GM12873 (cell line): ENCODE measurements around the gene UCKL1.

Experiments used
- TF ChIP-seq, protein P1 (sequence below): IDR thresholded peaks from 2 replicates; pipeline ENCODE4 v1.5.1; 2012; ENCODE audit warnings: low read depth, mild to moderate bottlenecking, moderate library complexity, low read length, control low read depth; ENCODE audit not compliant: insufficient read depth; ENCODE audit errors: missing control alignments

UCKL1 gene

GRCh38 chr20:63942250-63942951 lies 13.8 kb downstream of the UCKL1 start:
- TF ChIP-seq, protein P1, sequence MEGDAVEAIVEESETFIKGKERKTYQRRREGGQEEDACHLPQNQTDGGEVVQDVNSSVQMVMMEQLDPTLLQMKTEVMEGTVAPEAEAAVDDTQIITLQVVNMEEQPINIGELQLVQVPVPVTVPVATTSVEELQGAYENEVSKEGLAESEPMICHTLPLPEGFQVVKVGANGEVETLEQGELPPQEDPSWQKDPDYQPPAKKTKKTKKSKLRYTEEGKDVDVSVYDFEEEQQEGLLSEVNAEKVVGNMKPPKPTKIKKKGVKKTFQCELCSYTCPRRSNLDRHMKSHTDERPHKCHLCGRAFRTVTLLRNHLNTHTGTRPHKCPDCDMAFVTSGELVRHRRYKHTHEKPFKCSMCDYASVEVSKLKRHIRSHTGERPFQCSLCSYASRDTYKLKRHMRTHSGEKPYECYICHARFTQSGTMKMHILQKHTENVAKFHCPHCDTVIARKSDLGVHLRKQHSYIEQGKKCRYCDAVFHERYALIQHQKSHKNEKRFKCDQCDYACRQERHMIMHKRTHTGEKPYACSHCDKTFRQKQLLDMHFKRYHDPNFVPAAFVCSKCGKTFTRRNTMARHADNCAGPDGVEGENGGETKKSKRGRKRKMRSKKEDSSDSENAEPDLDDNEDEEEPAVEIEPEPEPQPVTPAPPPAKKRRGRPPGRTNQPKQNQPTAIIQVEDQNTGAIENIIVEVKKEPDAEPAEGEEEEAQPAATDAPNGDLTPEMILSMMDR, result no peak

DNA sequence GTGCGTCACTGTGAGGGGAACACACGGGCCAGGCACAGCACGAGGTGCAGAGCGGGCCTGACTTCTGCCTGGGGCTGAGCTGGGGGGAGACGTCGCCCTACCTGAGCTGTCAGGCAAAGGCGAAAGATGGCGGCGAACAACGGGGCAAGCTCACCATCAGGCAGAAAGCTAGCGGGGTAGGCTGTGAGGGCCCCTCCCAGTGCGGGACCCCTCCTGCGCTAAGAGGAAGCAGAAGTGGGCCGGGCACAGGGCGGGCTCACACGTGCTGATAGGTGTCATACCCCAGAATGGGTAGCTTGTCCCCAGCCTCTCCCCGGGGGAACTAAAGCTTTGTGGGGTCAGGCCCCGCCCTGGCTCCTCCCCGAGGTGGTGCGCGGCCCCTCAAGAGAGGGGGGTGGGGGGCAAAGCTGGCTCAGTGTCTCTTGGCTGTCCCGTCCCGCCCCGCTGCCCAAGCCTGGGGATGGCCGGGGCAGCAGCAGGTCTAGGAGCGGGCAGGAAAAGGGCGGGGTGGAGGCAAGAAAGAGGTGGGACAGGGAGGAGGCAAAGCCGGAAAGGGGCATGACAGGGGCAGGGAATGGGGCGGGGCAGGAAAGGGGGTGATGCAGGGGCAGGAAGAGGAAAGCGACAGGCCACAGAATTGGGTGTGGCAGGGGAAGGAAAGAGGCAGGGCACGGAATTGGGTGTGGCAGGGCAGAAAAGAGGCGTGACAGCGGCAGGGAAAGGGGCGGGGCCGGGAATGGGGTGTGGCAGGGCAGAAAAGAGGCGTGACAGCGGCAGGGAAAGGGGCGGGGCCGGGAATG lies 14.7 kb downstream of the UCKL1 start:
- TF ChIP-seq, protein P1, result no peak

- TF ChIP-seq, protein P1, result no peak
These were observed 15.5 kb downstream of the UCKL1 start for GRCh38 chr20:63940472-63941266.

DNA sequence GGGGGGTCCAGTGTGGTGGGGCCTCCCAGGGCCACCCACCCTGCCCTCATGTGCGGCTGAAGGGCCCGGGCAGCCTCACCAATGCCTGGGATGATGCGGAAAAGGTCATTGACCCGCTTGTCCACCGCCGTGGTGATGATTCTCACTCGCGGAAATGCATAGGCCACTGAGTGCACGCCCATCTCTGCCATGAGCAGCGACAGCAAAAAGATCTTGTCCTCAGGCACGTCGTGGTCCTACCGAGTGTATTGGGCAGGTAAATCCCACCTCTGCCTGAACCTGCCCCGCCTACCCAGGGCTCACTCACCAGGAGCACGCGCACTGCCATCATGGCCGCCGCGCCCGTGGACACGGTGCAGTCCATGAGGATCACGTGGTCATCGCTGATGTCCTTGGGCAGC lies 16.1 kb downstream of the UCKL1 start:
- TF ChIP-seq, protein P1, result no peak

DNA sequence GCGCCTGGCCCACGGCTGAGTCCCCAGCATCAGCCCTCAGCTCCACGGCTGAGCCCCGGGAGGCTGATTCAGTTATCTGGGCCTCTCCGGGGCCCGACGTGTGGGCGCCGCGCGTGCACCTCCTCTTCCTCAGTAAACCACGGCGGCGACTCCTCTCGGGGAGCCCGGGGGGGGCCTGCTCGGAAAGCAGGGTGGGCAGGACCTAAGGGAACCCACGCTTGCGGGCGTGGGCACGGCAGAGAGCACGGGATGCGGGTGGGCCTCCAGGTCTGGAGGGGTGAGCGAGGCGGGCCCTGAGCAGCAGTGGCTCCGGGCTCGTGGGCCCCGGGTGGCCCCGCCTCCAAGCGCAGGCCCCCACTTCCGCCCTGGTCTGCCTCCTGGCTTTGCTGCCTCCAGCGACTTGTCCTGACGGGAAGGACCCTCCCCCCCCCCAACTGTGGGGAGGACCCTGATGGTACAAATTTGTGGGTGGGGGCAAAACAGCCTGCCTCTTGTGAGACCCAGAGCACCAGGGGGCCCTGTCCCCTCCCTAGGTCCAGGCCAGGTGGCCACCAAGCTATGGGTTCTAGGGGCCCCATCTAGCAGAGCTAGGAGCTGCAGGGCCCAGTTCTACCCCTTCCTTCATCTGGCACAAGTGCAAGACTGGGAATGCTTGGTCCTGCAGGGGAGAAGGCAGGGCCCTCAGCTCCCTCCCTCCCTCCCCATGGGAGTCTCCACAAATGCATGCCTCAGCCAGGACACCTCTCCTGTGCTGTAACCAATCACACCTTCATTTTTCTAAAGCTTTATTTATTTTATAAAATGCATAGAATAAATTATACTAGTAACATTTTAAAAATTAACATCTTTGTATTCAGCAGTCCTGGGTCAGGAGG lies 16.9 kb downstream of the UCKL1 start:
- TF ChIP-seq, protein P1, result no peak

DNA sequence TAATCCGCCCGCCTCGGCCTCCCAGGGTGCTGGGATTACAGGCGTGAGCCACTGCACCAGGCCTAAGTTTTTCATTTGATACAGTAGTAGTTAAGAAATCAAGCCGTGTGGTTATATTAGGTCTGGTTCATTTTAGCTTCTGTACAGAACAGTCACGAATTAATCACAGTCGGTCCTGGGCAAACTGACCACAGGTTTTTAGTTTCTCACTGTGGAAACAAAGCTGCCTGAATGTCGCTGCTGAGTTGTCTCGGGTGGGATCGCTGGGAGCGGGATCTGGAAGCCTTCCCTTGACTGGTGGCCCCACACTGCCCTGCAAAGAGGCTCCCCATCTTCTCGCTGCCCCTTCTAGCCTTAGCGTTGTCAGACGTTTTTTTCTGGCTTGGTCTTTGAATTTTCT lies 18.6 kb downstream of the UCKL1 start:
- TF ChIP-seq, protein P1, result no peak
